Stimulated activated CD8-positive, alpha-beta memory T cell treated with anti-CD3 and anti-CD28 coated beads, Interleukin-7, amount 100 ng/mL, for 48 hours (primary cell): Measurements from ENCODE around the gene ASPSCR1.
A peak's percentile ranks its signal among the peaks of the same experiment; 100 is the strongest.

Experiments
- DNase-seq, 2 donors: peaks; one replicate each; pipeline ENCODE4 v3.0.0-alpha.2; 2020; ENCODE audit warnings: low read depth in 1 of 2; ENCODE audit errors: extremely low read depth in 1 of 2

ASPSCR1 gene

GRCh38 chr17:81977211-81977808 is at the start of gene ASPSCR1:
Gene ASPSCR1 (plus strand): TSS chr17:81977629. CDS start chr17:81977647, 18 bp downstream.
- peak; percentile 70 to 82 for DNase-seq

GRCh38 chr17:81927653-81928543 is 49.5 kb upstream of the ASPSCR1 start, which contains the start of gene MAFG:
Gene MAFG (minus strand): TSS chr17:81927735. CDS start chr17:81923185, 4,550 bp downstream.
- peak; percentile 77 to 83 for DNase-seq

GRCh38 chr17:81928544-81929252 is 48.7 kb upstream of the ASPSCR1 start:
- DNase-seq: no peak

- no peak for DNase-seq
Observed at GRCh38 chr17:81929253-81930141, 47.9 kb upstream of the ASPSCR1 start.

GRCh38 chr17:81930142-81931125 is 47.0 kb upstream of the ASPSCR1 start:
- DNase-seq: no peak

GRCh38 chr17:81931189-81931556 is 46.3 kb upstream of the ASPSCR1 start:
- no peak for DNase-seq

- DNase-seq: no peak
Observed at GRCh38 chr17:81931557-81932332, 45.7 kb upstream of the ASPSCR1 start.

GRCh38 chr17:81932333-81932983 is 45.0 kb upstream of the ASPSCR1 start:
- no peak for DNase-seq

- no peak for DNase-seq
Observed at GRCh38 chr17:81933178-81933699, 44.2 kb upstream of the ASPSCR1 start.

- DNase-seq: no peak
Observed at GRCh38 chr17:81934098-81934757, 43.2 kb upstream of the ASPSCR1 start.

GRCh38 chr17:81934850-81935708 is 42.4 kb upstream of the ASPSCR1 start:
- DNase-seq: no peak

GRCh38 chr17:81935709-81936084 is 41.7 kb upstream of the ASPSCR1 start:
- DNase-seq: no peak

- no peak for DNase-seq
Observed at GRCh38 chr17:81939218-81939617, 38.2 kb upstream of the ASPSCR1 start.

- no peak for DNase-seq
Observed at GRCh38 chr17:81939881-81940385, 37.5 kb upstream of the ASPSCR1 start.

GRCh38 chr17:81940538-81941483 is 36.6 kb upstream of the ASPSCR1 start:
- DNase-seq: no peak
